CD4-positive, alpha-beta T cell treated with Interleukin-15 for 4 hours (primary cell): ENCODE results near the gene URAD.
"Not testable (repeated sequence)": the region's sequence is repeated elsewhere in the genome, so short reads cannot be mapped to it uniquely, and the experiment has no call there.

Experiments
- DNase-seq: peaks from one replicate; pipeline ENCODE4 v3.0.0-alpha.2; 2020; ENCODE audit warnings: low spot score

Gene URAD, protein sequence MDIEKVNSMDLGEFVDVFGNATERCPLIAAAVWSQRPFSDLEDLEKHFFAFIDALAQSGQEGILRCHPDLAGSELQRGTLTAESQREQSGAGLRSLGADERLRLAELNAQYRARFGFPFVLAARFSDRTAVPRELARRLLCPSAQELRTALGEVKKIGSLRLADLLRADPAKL

GRCh38 chr13:27988520-27988919 is at the start of gene URAD:
URAD (minus strand) TSS chr13:27988693; CDS start chr13:27988637, 56 bp downstream.
- DNase-seq = no peak

- DNase-seq = no peak
Observed at GRCh38 chr13:28037399-28037798, 48.9 kb upstream of the URAD start.

- no peak for DNase-seq
Observed at GRCh38 chr13:28035146-28035782, 46.8 kb upstream of the URAD start.

GRCh38 chr13:28033894-28034655 is 45.6 kb upstream of the URAD start:
- DNase-seq = no peak

DNA sequence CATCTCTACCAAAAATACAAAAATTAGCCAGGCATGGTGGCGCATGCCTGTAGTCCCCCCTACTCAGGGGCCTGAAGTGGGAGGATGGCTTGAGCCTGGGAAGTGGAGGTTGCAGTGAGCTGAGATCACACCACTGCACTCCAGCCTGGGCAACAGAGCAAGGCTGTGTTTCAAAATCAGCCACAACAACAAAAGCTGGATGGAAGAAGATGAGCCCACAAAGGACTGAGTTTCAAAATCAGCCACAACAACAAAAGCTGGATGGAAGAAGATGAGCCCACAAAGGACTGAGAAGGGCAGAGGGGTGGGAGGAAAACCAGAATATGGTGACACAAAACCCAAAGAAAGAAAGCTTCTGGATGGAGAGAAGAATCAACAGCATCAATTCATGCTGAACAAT is 43.9 kb upstream of the URAD start:
- not testable (repeated sequence) for DNase-seq

- DNase-seq = no peak
Observed at GRCh38 chr13:28031896-28032288, 43.4 kb upstream of the URAD start.

DNA sequence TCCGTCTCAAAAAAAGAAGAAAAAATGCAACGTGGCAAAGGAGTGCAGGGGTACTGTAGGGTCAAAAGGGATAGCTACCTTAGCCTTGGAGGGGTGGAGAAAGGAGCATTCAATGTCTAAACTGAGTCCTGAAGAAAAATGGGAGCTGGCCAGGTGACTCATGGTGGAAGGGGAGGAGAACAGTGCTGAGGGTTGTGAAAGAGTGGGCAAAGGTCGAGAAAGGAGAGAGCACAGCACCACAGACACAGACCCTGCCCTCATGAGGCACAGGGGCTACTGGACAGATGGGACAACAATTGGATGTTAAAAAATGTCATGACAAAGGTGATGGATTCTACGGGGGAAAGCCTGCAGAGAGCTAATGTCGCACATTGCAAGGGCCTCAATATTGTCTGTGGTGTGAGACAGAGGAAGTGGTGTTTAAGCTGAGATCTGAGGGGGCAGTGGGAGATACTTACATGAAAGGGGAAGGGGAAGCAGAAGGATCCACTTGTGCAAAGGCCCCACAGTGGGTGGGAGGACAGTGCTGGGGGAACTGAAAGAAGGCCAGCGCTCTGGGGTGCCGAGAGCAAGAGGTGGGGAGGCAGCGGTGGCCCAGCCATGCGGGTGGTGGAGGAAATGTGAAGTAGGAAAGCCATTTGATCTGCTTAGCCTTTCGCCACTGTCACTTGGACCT is 42.9 kb upstream of the URAD start:
- DNase-seq = no peak

- no peak for DNase-seq
Observed at GRCh38 chr13:28027607-28028364, 39.3 kb upstream of the URAD start.

DNA sequence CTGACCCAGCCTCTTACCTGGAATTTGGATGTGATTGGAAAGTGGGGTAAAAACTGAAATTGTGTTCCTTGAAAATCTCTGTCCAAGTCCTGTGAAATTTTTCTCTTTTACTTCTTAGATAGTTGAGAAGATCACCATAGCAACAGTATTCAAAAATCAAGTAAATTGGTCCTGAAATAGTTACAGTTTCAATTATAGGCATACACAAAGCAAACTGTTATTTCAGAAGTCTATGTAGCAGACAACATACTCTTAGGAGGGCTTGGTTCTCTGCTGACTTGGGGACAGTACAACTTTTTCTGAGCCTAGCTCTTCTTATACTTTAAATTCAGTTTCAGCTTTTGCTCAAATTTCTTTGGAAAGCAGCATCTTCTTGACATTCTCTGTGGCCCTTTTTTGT is 38.6 kb upstream of the URAD start:
- DNase-seq = no peak

GRCh38 chr13:28026508-28026907 is 38.0 kb upstream of the URAD start:
- no peak for DNase-seq

GRCh38 chr13:28022848-28023518 is 34.5 kb upstream of the URAD start:
- no peak for DNase-seq

DNA sequence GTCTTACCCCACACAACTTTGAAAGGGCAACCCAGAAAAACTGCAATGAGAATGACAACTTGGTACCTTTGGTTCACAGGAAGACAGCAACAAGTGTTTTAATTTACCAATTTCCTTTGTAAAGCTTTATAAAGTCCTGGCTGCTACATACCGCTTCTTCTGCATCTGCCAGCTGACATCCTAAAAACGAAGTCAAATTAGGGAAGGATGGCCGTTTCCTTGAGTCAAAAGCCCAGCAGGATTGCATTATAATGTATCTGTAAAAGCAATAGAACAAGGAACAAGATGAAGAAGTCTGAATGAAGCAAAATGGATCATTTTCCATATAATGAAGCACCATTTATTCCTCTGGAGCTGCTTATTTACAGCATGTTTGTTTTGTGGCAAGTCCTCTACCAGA is 25.8 kb upstream of the URAD start:
- DNase-seq = no peak

GRCh38 chr13:28013482-28013881 is 25.0 kb upstream of the URAD start:
- DNase-seq = no peak

DNA sequence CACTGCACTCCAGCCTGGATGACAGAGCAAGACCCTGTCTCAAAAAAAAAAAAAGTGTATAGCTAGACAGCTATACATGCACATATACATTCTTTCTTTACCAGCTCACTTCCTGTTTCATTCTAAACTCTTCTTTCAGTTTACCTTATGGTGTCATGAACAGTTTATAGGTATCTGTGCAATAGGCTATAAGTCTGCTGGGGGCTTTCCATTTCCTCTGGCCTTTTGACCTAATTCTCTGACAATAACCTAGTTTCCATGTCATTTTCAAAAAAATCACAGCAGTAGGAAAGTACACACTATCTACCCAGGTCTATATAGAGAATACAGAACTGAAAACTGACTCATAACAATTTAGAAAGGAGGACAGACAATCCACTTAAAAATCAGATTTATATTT is 24.4 kb upstream of the URAD start:
- DNase-seq = no peak

- no peak for DNase-seq
Observed at GRCh38 chr13:28012383-28012782, 23.9 kb upstream of the URAD start.

DNA sequence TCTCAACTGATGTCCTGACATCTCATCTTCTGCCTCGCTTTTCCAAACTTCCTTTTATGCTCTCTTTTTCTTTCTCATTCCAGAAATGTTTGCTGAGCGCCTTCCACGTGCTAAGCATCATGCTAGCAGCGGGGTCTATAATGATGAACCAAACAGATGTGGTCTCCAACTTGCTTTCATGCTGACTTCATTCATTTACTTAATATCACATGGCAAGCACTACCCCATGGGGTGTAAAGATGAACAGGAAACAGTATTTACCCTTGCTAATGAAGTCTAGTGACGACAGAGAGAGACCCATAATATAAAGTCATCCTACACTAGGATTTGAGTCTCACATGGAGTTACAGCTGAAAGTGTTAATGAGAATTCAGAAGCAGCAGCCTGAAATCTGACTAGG is 21.6 kb upstream of the URAD start:
- DNase-seq = no peak

- DNase-seq = not testable (repeated sequence)
Observed at GRCh38 chr13:28005016-28005415, 16.5 kb upstream of the URAD start.

DNA sequence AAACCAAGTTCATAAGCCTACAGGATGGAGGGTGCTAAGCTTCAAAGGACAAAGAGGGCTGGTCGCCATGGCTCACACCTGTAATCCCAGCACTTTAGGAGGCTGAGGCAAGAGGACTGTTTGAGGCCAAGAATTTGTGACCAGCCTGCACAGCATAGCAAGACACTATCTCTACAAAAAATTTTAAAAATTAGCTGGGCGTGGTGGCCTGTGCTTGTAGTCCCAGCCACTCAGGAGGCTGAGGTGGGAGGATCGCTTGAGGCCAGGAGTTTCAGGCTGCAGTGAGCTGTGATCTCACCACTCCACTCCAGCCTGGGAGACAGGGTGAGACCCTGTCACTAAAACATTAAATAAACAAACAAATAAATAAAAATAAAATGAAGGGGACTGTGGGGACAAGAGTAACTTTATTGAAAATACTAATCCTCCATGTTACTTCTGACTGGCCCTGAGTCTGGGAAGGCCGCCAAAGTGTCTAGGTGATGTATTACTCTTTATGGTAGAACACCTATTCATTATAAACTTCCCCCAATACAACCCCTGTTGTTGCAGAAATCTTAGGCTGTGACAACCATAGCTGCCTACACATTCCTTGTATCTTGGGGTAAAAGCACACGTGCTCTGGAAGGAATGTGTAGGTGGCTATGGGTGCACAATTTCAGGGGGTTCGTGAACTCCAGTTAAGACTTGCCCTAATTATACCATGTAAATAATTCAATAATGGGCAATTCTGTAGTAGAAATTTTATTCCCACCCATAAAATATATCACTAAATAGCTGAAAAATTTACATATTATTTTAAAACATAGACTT is 14.6 kb upstream of the URAD start:
- no peak for DNase-seq

- DNase-seq = no peak
Observed at GRCh38 chr13:28001837-28002473, 13.5 kb upstream of the URAD start.

DNA sequence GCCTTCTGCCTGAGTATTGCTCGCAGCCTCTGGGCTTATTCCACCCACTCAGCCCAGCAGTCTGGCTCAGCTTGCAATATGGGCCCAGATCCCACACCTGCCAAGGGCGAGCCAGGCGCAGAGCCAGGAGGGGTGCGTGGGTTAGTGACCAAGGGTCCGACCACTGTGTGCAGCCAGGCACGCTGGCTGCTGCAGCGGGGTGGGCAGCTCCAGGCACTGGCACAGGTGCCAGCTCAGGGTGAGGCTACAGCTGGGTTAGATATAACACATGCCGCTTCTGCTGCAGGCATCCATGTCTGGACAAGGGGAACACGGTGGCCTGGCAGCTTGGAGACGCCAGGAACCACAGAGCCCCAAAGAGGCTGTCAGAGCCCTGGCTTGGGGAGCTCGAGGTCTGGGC is 12.6 kb upstream of the URAD start:
- DNase-seq = no peak
